Activated CD8-positive, alpha-beta T cell treated with anti-CD3 and anti-CD28 coated beads for 36 hours (primary cell): ENCODE results near the gene NBL1. TPM values are rescaled to one million over a fixed set of nuclear protein-coding genes. Genes with fewer than 3 reads are reported as not detected.

Experiments used
- ATAC-seq: fragments of 200-7000 bp; cut with Tn5 transposase; one replicate; pipeline ENCODE4 v1.10.0; 2021; ENCODE audit warnings: mild to moderate bottlenecking, moderate library complexity
- CTCF ChIA-PET: fragments of 350-600 bp; sonication (Branson Sonifier 250); formaldehyde crosslinking; loops from one replicate; lab custom pipeline; 2021; ENCODE audit warnings: antibody characterized with exemption; lab: Charles Lee
- POLR2A ChIA-PET: fragments of 350-600 bp; sonication (Branson Sonifier 250); formaldehyde crosslinking; loops from one replicate; lab custom pipeline; 2021; ENCODE audit warnings: antibody characterized with exemption; lab: Charles Lee
- DNase-seq: peaks from one replicate; pipeline ENCODE4 v3.0.0-alpha.2; 2020
- H3K27ac Mint-ChIP-seq: one replicate; pipeline ENCODE4 v1.8.0; 2021; ENCODE audit warnings: mild to moderate bottlenecking, mixed read lengths
- H3K27me3 Mint-ChIP-seq: one replicate; pipeline ENCODE4 v1.8.0; 2021; ENCODE audit warnings: mixed read lengths
- H3K36me3 Mint-ChIP-seq: one replicate; pipeline ENCODE4 v1.8.0; 2021; ENCODE audit warnings: low read depth, mixed read lengths
- H3K4me1 Mint-ChIP-seq: one replicate; pipeline ENCODE4 v1.8.0; 2021; ENCODE audit warnings: low read depth, mixed read lengths
- H3K4me3 Mint-ChIP-seq: one replicate; pipeline ENCODE4 v1.8.0; 2021; ENCODE audit warnings: mild to moderate bottlenecking, moderate library complexity, mixed read lengths
- H3K9me3 Mint-ChIP-seq: one replicate; pipeline ENCODE4 v1.8.0; 2021; ENCODE audit warnings: mixed read lengths
- CTCF ChIP-seq: fragments of 200-600 bp; IDR thresholded peaks from one replicate; pipeline ENCODE4 v1.8.0; 2022; ENCODE audit warnings: antibody characterized with exemption, mild to moderate bottlenecking
- intact Hi-C: fragments of 100-400 bp; cut with micrococcal nuclease; formaldehyde crosslinking; loops from one replicate; pipeline ENCODE4 v1.10.0; 2022
- total RNA-seq, 2 experiments: library from RNA; stranded (reverse); gene quantifications; one replicate each; pipeline ENCODE4 v1.2.3, GENCODE V29; 2021

Gene NBL1
- total RNA-seq, 2 experiments from 2014 or later: 27.0 to 27.6 TPM

- Mint-ChIP-seq H3K4me1 (peaks cover 15% of the 10 kb centered on the region), H3K4me3 (no peak overlapping the region), H3K27me3 (no peaks in the 10 kb centered on the region), H3K27ac (no peak overlapping the region), H3K9me3 (peaks cover 12% of the 10 kb centered on the region), H3K36me3 (peaks cover 25% of the 10 kb centered on the region)
- intact Hi-C loops: no loop called here
- no peak for TF ChIP-seq CTCF
- POLR2A ChIA-PET: interaction anchor here (0.6 kb wide), 1 partner anchor 17 kb away, joined by 3 read pairs; no protein-coding TSS in a partner anchor
- DNase-seq (no peak), ATAC-seq (no peak)
- CTCF ChIA-PET: interaction anchor here (2.6 kb wide), 1 partner anchor 10 kb away, joined by 18 read pairs; no protein-coding TSS in a partner anchor
These were observed 50.2 kb downstream of the NBL1 start for GRCh38 chr1:19694298-19694697.

GRCh38 chr1:19695772-19696171 is 51.7 kb downstream of the NBL1 start:
- no peak overlapping the region for H3K4me3 Mint-ChIP-seq
- peaks cover 19% of the 10 kb centered on the region for H3K36me3 Mint-ChIP-seq
- peaks cover 3% of the 10 kb centered on the region for H3K4me1 Mint-ChIP-seq
- H3K27me3 Mint-ChIP-seq: no peaks in the 10 kb centered on the region
- POLR2A ChIA-PET: no interaction called here
- ATAC-seq (no peak), DNase-seq (no peak)
- TF ChIP-seq CTCF: no peak
- peaks cover 6% of the 10 kb centered on the region for H3K9me3 Mint-ChIP-seq
- CTCF ChIA-PET: interaction anchor here (2.5 to 2.6 kb wide), 2 partner anchors 9 to 34 kb away, joined by 8 to 18 read pairs; no protein-coding TSS in a partner anchor
- H3K27ac Mint-ChIP-seq: no peak overlapping the region
- intact Hi-C loops: no loop called here

- no peak for TF ChIP-seq CTCF
- no peak overlapping the region for H3K27ac Mint-ChIP-seq
- H3K9me3 Mint-ChIP-seq: peaks cover under 1% of the 10 kb centered on the region
- H3K36me3 Mint-ChIP-seq: peaks cover 11% of the 10 kb centered on the region
- intact Hi-C loops: no loop called here
- H3K4me1 Mint-ChIP-seq: no peaks in the 10 kb centered on the region
- H3K27me3 Mint-ChIP-seq: no peaks in the 10 kb centered on the region
- no peak overlapping the region for H3K4me3 Mint-ChIP-seq
- ATAC-seq (no peak), DNase-seq (no peak)
- POLR2A ChIA-PET: no interaction called here
- CTCF ChIA-PET: interaction anchor here (0.6 to 2.5 kb wide), 3 partner anchors 8 to 151 kb away, joined by 3 to 8 read pairs (median 3); no protein-coding TSS in a partner anchor
These were observed 52.7 kb downstream of the NBL1 start for GRCh38 chr1:19696820-19697219.

GRCh38 chr1:19698181-19698580 is 54.1 kb downstream of the NBL1 start:
- ATAC-seq (no peak), DNase-seq (no peak)
- Mint-ChIP-seq H3K4me3 (no peak overlapping the region), H3K36me3 (peaks cover 9% of the 10 kb centered on the region), H3K27ac (no peak overlapping the region), H3K4me1 (no peaks in the 10 kb centered on the region), H3K9me3 (no peaks in the 10 kb centered on the region), H3K27me3 (no peaks in the 10 kb centered on the region)
- intact Hi-C loops: no loop called here
- ChIA-PET CTCF (interaction anchor here (1.4 kb wide), 1 partner anchor 37 kb away, joined by 8 read pairs; no protein-coding TSS in a partner anchor), POLR2A (interaction anchor here (0.7 to 1.2 kb wide), 2 partner anchors 100 to 639 kb away, joined by 3 read pairs; no protein-coding TSS in a partner anchor)
- TF ChIP-seq CTCF: no peak

GRCh38 chr1:19700079-19700777 is 56.1 kb downstream of the NBL1 start:
- Mint-ChIP-seq H3K27me3 (no peaks in the 10 kb centered on the region), H3K36me3 (peaks cover 8% of the 10 kb centered on the region), H3K4me1 (no peaks in the 10 kb centered on the region), H3K27ac (no peak overlapping the region), H3K4me3 (no peak overlapping the region), H3K9me3 (no peaks in the 10 kb centered on the region)
- ChIA-PET CTCF (no interaction called here), POLR2A (no interaction called here)
- TF ChIP-seq CTCF: no peak
- ATAC-seq (no peak), DNase-seq (no peak)
- intact Hi-C loops: no loop called here
